ENCODE results near the gene STK11IP.

The STK11IP gene

GRCh38 chr2:219597552-219598307 is at the start of gene STK11IP:
Gene STK11IP, plus strand, starts transcription at chr2:219597857. Its CDS starts 263 bp downstream, at chr2:219598120.
- peak; percentile 90 for DNase-seq (ENCODE audit: low read depth, low spot score)

- DNase-seq (ENCODE audit: low read depth, low spot score), result no peak
Observed at GRCh38 chr2:219548990-219549389, 48.7 kb upstream of the STK11IP start.

GRCh38 chr2:219549619-219550018 is 48.0 kb upstream of the STK11IP start:
- no peak for DNase-seq (ENCODE audit: low read depth, low spot score)

- no peak for DNase-seq (ENCODE audit: low read depth, low spot score)
Observed at GRCh38 chr2:219551441-219552381, 45.9 kb upstream of the STK11IP start.

GRCh38 chr2:219552382-219553167 is 45.1 kb upstream of the STK11IP start:
- no peak for DNase-seq (ENCODE audit: low read depth, low spot score)

- no peak for DNase-seq (ENCODE audit: low read depth, low spot score)
Observed at GRCh38 chr2:219553168-219553417, 44.6 kb upstream of the STK11IP start.

- no peak for DNase-seq (ENCODE audit: low read depth, low spot score)
Observed at GRCh38 chr2:219553463-219553963, 44.1 kb upstream of the STK11IP start.

- no peak for DNase-seq (ENCODE audit: low read depth, low spot score)
Observed at GRCh38 chr2:219554350-219554749, 43.3 kb upstream of the STK11IP start.

- no peak for DNase-seq (ENCODE audit: low read depth, low spot score)
Observed at GRCh38 chr2:219555956-219556355, 41.7 kb upstream of the STK11IP start.

- DNase-seq (ENCODE audit: low read depth, low spot score), result no peak
Observed at GRCh38 chr2:219556413-219556812, 41.2 kb upstream of the STK11IP start.

GRCh38 chr2:219557320-219557719 is 40.3 kb upstream of the STK11IP start:
- no peak for DNase-seq (ENCODE audit: low read depth, low spot score)

GRCh38 chr2:219557791-219558785 is 39.6 kb upstream of the STK11IP start:
- DNase-seq (ENCODE audit: low read depth, low spot score), result no peak

- no peak for DNase-seq (ENCODE audit: low read depth, low spot score)
Observed at GRCh38 chr2:219559156-219559915, 38.3 kb upstream of the STK11IP start.

GRCh38 chr2:219560037-219560892 is 37.4 kb upstream of the STK11IP start:
- DNase-seq (ENCODE audit: low read depth, low spot score), result no peak

GRCh38 chr2:219560893-219561178 is 36.8 kb upstream of the STK11IP start:
- DNase-seq (ENCODE audit: low read depth, low spot score), result no peak

- DNase-seq (ENCODE audit: low read depth, low spot score), result no peak
Observed at GRCh38 chr2:219561179-219562048, 36.2 kb upstream of the STK11IP start.

- no peak for DNase-seq (ENCODE audit: low read depth, low spot score)
Observed at GRCh38 chr2:219562049-219563020, 35.3 kb upstream of the STK11IP start.
